Smooth muscle cell of the coronary artery (primary cell): ENCODE measurements around the gene ZNF497. TPM values are rescaled to one million over a fixed set of nuclear protein-coding genes. Genes with fewer than 3 reads are reported as not detected.

ENCODE experiments used
- total RNA-seq: library from RNA; depleted of rRNA; stranded (reverse); fragments of >200 nt; gene quantifications from 2 replicates; pipeline ENCODE4 v1.2.3, GENCODE V29; 2014; ENCODE audit warnings: low replicate concordance

ZNF497 gene
- total RNA-seq, result 0.68 and 1.4 TPM in 2 replicates

GRCh38 chr19:58362272-58362994, at the start of gene ZNF497:
ZNF497 (minus strand) TSS chr19:58362751; CDS start chr19:58357635, 5,116 bp downstream.

GRCh38 chr19:58408152-58409009, 45.8 kb upstream of the ZNF497 start, which contains the start of gene ZNF584:
ZNF584 (plus strand) TSS chr19:58408649; CDS start chr19:58409148, 499 bp downstream.

DNA sequence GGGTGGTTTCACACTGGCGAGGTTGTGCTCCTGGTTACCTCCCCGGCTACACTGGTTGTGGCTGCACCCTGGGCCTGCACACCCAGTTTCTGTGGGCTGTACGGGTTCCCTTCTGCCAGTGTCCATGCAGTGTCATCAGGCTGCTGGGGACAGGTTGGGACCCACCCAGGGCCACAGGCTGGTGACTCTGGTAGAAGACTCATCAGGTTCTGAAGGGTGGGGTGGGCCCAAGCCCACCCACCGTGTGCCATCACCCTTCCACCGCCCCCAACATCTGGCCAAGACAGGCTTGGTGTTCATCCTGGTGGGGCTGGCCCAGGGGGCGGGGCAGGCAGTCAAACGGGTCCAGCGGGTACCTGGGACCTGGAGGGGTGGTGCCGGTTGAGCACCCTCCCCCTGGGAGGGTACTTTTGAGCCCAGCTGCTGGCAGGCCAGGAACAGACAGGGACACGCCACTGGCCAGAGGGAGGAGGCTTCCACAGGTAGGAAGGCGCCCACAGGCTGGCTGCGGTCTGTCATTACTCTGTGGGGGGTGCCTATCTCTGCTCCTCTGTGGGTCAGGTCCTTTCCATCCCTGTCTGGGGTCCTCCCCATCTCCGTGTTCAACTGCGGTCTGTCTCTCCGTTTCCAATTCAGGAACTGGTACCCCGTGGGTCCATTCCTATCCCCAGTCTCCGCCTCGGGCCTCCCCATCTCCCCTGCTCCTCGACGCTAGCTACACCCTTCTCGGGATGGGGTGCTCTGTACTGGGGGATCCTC, 32.8 kb upstream of the ZNF497 start, which contains the start of gene RNF225:
Gene RNF225 (plus strand): TSS at position 437 of the 759 bp plus-strand sequence. CDS start 434 bp downstream, outside the sequence.

GRCh38 chr19:58386576-58387337, 24.2 kb upstream of the ZNF497 start, which contains the start of gene RPS5:
RPS5 (plus strand) TSS chr19:58387269; CDS start chr19:58388138, 869 bp downstream.

GRCh38 chr19:58380662-58381459, 18.3 kb upstream of the ZNF497 start, which contains the start of gene ZNF837:
ZNF837 (minus strand) TSS chr19:58381030; CDS start chr19:58369332, 11,698 bp downstream.

GRCh38 chr19:58352760-58353671, 9.5 kb downstream of the ZNF497 start, which contains the start of gene A1BG:
A1BG (minus strand) TSS chr19:58353492; CDS start chr19:58353437, 55 bp downstream.

DNA sequence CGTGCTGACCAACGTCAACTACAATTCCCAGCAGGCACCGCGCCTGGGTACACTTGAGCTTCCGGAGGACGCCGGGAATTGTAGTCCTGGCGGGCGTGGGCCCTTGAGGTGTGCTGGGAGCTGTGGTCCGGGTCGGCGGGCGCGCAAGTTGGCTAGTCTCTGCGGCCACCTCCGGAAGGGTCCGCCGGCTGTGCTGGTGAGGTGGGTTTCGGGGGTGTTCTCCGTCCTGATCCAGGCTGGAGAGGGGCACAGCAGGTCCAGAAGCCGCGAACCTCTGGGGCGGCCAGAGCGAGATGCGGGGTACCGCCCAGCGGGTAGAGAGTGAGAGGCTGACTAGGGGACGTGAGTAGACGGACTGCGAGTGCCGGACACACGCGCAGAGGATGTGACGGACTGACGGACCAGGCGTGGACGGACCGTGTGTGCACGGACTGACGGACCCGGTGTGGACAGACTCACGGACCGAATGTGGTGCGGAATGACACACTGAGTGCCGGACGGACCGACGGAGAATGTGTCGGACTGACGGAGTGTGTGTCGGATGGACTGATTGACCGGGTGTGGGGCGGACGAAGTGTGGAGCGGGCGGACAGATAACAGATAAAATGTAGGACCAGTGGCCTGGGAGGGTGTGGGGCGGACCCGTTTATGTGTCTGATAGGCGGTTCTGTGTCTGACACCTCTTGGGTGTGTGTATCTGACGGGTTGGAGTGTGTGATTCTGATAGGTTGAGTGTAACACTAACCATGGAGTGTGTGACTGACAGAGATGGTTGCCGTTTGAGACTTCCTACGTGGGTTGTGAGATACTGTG, 35.4 kb downstream of the ZNF497 start, which contains the start of gene ZSCAN22:
Gene ZSCAN22 (plus strand): TSS at position 81 of the 813 bp plus-strand sequence. CDS start 7,809 bp downstream, outside the sequence.

GRCh38 chr19:58305065-58305931, 57.3 kb downstream of the ZNF497 start, which contains the start of gene ERVK3-1:
ERVK3-1 (plus strand) TSS chr19:58305377; CDS start chr19:58312169, 6,792 bp downstream.

Other genes starting within 250 kb of the ZNF497 start
- gene ZNF329, start 212.0 kb downstream of the ZNF497 start, total RNA-seq, result 9.7 and 12.7 TPM in 2 replicates
- gene ZNF274, start 179.7 kb downstream of the ZNF497 start, total RNA-seq, result 10.6 and 23.0 TPM in 2 replicates
- gene ZNF544, start 133.8 kb downstream of the ZNF497 start, total RNA-seq, result 13.8 and 29.7 TPM in 2 replicates
- gene ZNF8, start 83.8 kb downstream of the ZNF497 start, total RNA-seq, result 1.6 and 2.6 TPM in 2 replicates
- 25.6 and 28.2 TPM in 2 replicates for gene ERVK3-1, start 57.4 kb downstream of the ZNF497 start, total RNA-seq
- 2.0 and 2.3 TPM in 2 replicates for gene ZSCAN22, start 35.8 kb downstream of the ZNF497 start, total RNA-seq
- 16.8 and 28.1 TPM in 2 replicates for gene A1BG, start 9.3 kb downstream of the ZNF497 start, total RNA-seq
- gene ZNF837, start 18.3 kb upstream of the ZNF497 start, total RNA-seq, result 0.35 and 2.0 TPM in 2 replicates
- 3,343 and 4,752 TPM in 2 replicates for gene RPS5, start 24.5 kb upstream of the ZNF497 start, total RNA-seq
- gene RNF225, start 32.9 kb upstream of the ZNF497 start, total RNA-seq, result 0.15 TPM in 1 of 2 replicates, not detected in the other
- gene ZNF584, start 45.9 kb upstream of the ZNF497 start, total RNA-seq, result 8.5 and 19.1 TPM in 2 replicates
- 5.9 and 8.3 TPM in 2 replicates for gene ZNF132, start 77.4 kb upstream of the ZNF497 start, total RNA-seq
- gene ZNF324B, start 88.9 kb upstream of the ZNF497 start, total RNA-seq, result 8.3 and 16.8 TPM in 2 replicates
- gene ZNF324, start 104.3 kb upstream of the ZNF497 start, total RNA-seq, result 12.6 and 16.7 TPM in 2 replicates
- gene ZNF446, start 113.6 kb upstream of the ZNF497 start, total RNA-seq, result 4.0 and 6.1 TPM in 2 replicates
- 13.1 and 24.8 TPM in 2 replicates for gene SLC27A5, start 149.2 kb upstream of the ZNF497 start, total RNA-seq
- 5.0 and 5.4 TPM in 2 replicates for gene ZBTB45, start 157.1 kb upstream of the ZNF497 start, total RNA-seq
- 368 and 427 TPM in 2 replicates for gene TRIM28, start 181.3 kb upstream of the ZNF497 start, total RNA-seq
- 182 and 214 TPM in 2 replicates for gene CHMP2A, start 192.4 kb upstream of the ZNF497 start, total RNA-seq
- gene UBE2M, start 195.9 kb upstream of the ZNF497 start, total RNA-seq, result 95.1 and 115 TPM in 2 replicates
- 9.5 and 15.8 TPM in 2 replicates for gene MZF1, start 210.6 kb upstream of the ZNF497 start, total RNA-seq